H1 (cell line): Measurements from ENCODE around the gene CPM. TPM values are rescaled to one million over a fixed set of nuclear protein-coding genes. Genes with fewer than 3 reads are reported as not detected.

ENCODE experiments used
- EP300 ChIP-seq, 2 experiments: IDR thresholded peaks; 1 replicate in 1 of 2; 2 replicates in 1 of 2; pipeline ENCODE4 v1.6.1; 2011 to 2012; ENCODE audit warnings: low read depth in 2 of 2, low read length in 2 of 2, mild to moderate bottlenecking in 2 of 2, borderline replicate concordance in 1 of 2, inconsistent platforms in 1 of 2, moderate library complexity in 1 of 2
- KDM1A ChIP-seq: fragments of 200-600, 300-600 bp; sonication (generic); IDR thresholded peaks from 2 replicates; pipeline ENCODE4 v1.7.1; 2016; ENCODE audit warnings: mild to moderate bottlenecking, low read length, borderline replicate concordance
- NRF1 ChIP-seq: IDR thresholded peaks from 2 replicates; pipeline ENCODE4 v1.6.1; 2011; ENCODE audit warnings: mild to moderate bottlenecking, low read depth, low read length, improper control_type of control experiment
- POLR2A ChIP-seq, 2 experiments: IDR thresholded peaks; 1 replicate in 1 of 2; 2 replicates in 1 of 2; pipeline ENCODE4 v1.6.1; 2011; ENCODE audit warnings: low read depth in 2 of 2, low read length in 2 of 2, mild to moderate bottlenecking in 2 of 2; ENCODE audit errors: control extremely low read depth in 1 of 2
- polyA plus RNA-seq, 7 experiments: library from polyadenylated mRNA; depleted of rRNA in 3 of 7; stranded (reverse) in 5 of 7; unstranded in 2 of 7; fragments of >200 nt in 5 of 7; fragments of 200-250 nt in 2 of 7; gene quantifications; 1 replicate in 5 of 7; 2 replicates in 1 of 7; 4 replicates in 1 of 7; pipeline versions ENCODE4 v1.2.1 to v1.2.3, GENCODE V29; 2011 to 2013; ENCODE audit warnings: missing spikeins in 2 of 7, mixed read lengths in 2 of 7
- total RNA-seq: library from RNA; stranded (reverse); fragmentation: NEBNext Ultra II Directional; extraction: Animal tissue kit (Norgen Biotek cat#: 25700); gene quantifications from 2 replicates; pipeline ENCODE4 v1.2.1, GENCODE V29; 2021

CPM gene
- total and polyA plus RNA-seq, 2 of the 8 experiments (the other 6 are each of a cell fraction or from before 2014, with no cell fraction given) = 0.33 to 3.1 TPM

GRCh38 chr12:68944296-68945076 lies 11.5 kb upstream of the CPM start (continued):
- TF ChIP-seq NRF1 (no peak), KDM1A (no peak), EP300 (IDR thresholded peaks at IDR 0.05; ENCODE audit: borderline replicate concordance in 1 of 2, low read depth in 2 of 2, low read length in 2 of 2) (no peak), POLR2A (IDR thresholded peaks at IDR 0.05; ENCODE audit: control extremely low read depth in 1 of 2, low read depth in 2 of 2, low read length in 2 of 2) (no peak)
